ENCODE measurements around the gene NANP.

Gene NANP

DNA sequence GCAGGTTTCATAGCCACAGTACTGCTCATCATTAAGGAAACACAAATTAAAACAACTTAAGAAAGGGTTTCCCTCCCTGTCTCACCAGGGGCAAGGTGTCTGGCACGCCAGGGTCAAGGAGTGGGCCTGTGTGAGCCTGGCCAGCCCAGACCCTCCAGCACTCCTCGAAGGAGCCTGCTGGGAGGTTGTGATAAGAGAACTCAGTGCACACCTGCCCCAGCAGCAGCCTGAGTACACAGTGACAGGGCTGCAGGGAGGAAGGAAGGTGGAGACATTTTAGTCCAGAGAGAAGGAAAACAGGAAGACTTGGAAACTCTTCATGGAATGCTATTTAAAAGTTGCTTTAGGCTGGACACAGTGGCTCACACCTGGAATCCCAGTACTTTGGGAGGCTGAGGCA lies 52.6 kb downstream of the NANP start:
- DNase-seq (ENCODE audit: low spot score) = no peak

DNA sequence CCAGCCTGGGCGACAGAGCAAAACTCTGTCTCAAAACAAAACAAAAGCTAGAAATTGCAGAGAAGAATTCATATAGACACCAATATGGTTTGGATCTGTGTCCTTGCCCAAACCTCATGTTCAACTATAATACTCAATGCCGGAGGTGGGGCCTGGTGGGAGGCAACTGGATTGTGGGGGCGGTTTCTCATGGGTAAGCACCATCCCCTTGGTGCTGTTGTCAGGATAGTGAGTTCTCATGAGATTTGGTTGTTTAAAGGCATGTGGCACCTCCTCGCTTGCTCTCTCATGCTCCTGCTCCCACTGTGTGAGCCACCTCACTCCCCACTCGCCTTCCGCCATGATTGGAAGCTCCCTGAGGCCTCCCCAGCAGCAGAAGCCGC lies 53.7 kb downstream of the NANP start:
- DNase-seq (ENCODE audit: low spot score) = no peak

DNA sequence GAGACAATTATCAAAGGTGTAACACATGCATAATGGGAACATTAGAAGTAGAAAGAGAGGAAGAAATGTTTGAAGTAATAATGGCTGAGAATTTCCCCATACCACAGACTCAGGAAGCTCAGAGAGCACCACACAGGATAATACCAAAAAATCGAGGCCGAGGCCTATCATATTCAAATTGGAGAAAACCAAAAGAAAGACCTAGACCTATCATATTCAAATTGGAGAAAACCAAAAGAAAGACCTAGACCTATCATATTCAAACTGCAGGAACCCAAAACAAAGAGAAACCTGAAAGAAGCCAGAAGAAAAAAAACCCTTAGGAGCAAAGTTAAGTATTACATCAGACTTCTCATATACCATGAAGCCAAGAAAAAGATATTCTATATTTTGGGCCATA lies 56.5 kb downstream of the NANP start:
- DNase-seq (ENCODE audit: low spot score) = no peak

DNA sequence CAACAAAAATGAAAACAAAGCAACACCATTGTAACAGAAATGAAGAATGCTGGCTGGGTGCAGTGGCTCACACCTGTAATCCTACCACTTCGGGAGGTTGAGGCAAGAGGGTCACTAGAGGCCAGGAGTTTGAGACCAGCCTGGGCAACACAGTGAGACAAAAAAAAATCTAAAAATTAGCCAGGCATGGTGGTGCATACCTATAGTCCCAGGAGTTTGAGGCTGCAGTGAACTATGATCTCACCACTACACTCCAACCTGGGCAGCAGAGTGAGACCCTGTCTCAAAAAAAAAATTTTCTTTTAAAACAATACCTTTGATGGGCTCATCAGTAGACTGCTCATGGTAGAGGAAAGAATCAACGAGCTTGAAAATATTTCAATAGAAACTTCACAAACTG lies 57.0 kb downstream of the NANP start:
- DNase-seq (ENCODE audit: low spot score) = no peak

DNA sequence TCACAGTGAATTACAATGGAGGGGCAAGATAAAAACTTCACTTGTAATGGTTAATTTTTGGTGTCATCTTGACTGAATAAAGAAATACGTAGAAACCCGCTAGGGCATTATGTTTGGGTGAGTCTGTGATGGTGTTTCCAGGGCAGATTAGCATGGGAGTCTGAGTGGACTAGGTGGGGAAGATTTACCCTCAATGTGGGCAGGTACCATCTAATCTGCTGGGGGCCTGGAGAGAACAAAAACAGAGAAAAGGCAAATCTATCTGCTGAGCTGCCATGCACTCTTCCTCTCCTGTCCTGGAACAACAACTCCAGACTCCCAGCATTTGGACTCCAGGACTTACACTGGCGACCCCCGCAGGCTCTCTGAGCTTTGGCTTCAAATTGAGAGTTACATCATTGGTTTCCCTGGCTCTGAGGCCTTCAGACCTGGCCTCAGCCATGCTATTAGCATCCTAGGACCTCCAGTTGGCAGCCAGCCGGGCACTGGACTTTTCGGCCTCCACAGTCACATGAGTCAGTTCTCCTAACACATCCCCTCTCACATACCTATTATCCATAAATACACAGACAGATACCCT lies 58.1 kb downstream of the NANP start:
- DNase-seq (ENCODE audit: low spot score) = no peak

DNA sequence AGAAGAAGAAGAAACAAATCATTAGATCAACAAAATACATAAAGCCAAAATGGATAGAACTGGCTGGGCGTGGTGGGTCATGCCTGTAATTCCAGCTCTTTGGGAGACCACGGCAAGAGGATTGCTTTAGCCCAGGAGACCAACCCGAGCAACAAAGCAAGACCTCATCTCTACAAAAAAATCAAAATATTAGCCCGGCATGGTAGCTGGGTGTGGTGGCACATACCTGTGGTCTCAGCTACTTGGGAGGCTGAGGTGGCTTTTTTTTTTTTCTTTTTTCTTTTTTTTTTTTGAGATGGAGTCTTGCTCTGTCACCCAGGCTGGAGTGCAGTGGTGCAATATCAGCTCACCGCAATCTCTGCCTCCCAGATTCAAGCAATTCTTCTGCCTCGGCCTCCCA lies 59.9 kb downstream of the NANP start:
- DNase-seq (ENCODE audit: low spot score) = no peak

DNA sequence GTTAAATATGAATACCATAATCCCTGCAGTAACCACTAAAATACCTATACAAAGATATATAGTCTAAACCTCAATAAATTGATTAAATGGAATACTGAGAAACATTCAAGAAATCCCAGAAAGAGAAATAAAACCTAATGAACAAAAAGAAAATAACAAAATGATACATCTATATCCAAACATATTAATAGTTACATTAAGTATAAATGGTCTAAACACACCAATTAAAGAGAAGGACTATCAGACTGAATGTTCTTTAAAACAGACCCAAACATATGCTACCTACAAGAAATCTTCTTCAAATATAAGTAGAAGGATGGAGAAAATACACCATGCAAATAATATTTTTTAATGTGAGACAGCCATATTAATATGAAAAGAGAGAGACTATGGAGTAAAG lies 60.5 kb downstream of the NANP start:
- no peak for DNase-seq (ENCODE audit: low spot score)

Measured in cerebellar cortex (tissue), 1 donor.